Panc1 (cell line): ENCODE measurements around the gene PPARD. TPM values are rescaled to one million over a fixed set of nuclear protein-coding genes. Genes with fewer than 3 reads are reported as not detected.

Source experiments
- ATAC-seq: fragments of 200-7000 bp; cut with Tn5 transposase; 2 replicates; pipeline ENCODE4 v1.9.1; 2020; ENCODE audit warnings: mild to moderate bottlenecking, moderate library complexity
- BruUV-seq: library from RNA; stranded (reverse); fragments of 400-500 nt; replicated peaks from 2 replicates; lab custom pipeline; 2021; lab: Mats Ljungman, UMichigan
- CTCF ChIA-PET: fragments of 300-600 bp; sonication (Branson Sonifier 250); formaldehyde crosslinking; loops from one replicate; lab custom pipeline; 2022; ENCODE audit warnings: antibody characterized with exemption; lab: Charles Lee
- POLR2A ChIA-PET: fragments of 300-600 bp; sonication (Branson Sonifier 250); formaldehyde crosslinking; loops from one replicate; lab custom pipeline; 2022; ENCODE audit warnings: antibody characterized with exemption; lab: Charles Lee
- DNase-seq: peaks from one replicate; pipeline ENCODE4 v3.0.0-alpha.2; 2010; ENCODE audit warnings: low read depth, low spot score
- H3K27ac ChIP-seq: 2 replicates; pipeline ENCODE4 v1.5.1; 2011; ENCODE audit warnings: mild to moderate bottlenecking, low read length, inconsistent platforms
- H3K27me3 ChIP-seq: fragments of 200-500 bp; sonication (Bioruptor generic); 2 replicates; pipeline ENCODE4 v1.6.0; 2014; ENCODE audit warnings: low read length, inconsistent platforms; ENCODE audit not compliant: control insufficient read depth, insufficient read depth
- H3K36me3 ChIP-seq: fragments of 200-500 bp; sonication (Bioruptor generic); 2 replicates; pipeline ENCODE4 v1.5.1; 2014; ENCODE audit warnings: inconsistent platforms, mild to moderate bottlenecking, low read length, moderate library complexity; ENCODE audit not compliant: control insufficient read depth, insufficient read depth
- H3K4me1 ChIP-seq: 2 replicates; pipeline ENCODE4 v1.5.1; 2011; ENCODE audit warnings: inconsistent platforms, mild to moderate bottlenecking, low read length, moderate library complexity; ENCODE audit not compliant: control insufficient read depth, insufficient read depth
- H3K4me3 ChIP-seq, 2 experiments: 2 replicates each; pipeline ENCODE4 v1.5.1; 2011 to 2012; ENCODE audit warnings: low read depth in 2 of 2, low read length in 2 of 2, mild to moderate bottlenecking in 2 of 2, inconsistent platforms in 1 of 2, moderate library complexity in 1 of 2
- H3K9me3 ChIP-seq: fragments of 200-500 bp; sonication (Bioruptor generic); 2 replicates; pipeline ENCODE4 v1.5.1; 2014; ENCODE audit warnings: low read depth, mild to moderate bottlenecking, inconsistent platforms, low read length, moderate library complexity; ENCODE audit not compliant: control insufficient read depth, insufficient read depth
- CTCF ChIP-seq: fragments of 450-650 bp; IDR thresholded peaks from 2 replicates; pipeline ENCODE4 v1.5.1; 2017; ENCODE audit warnings: mild to moderate bottlenecking
- POLR2AphosphoS5 ChIP-seq: IDR thresholded peaks from 2 replicates; pipeline ENCODE4 v1.6.1; 2012; ENCODE audit warnings: mild to moderate bottlenecking, low read depth, low read length, moderate library complexity
- REST ChIP-seq, 2 experiments: IDR thresholded peaks; 2 replicates each; pipeline ENCODE4 v1.6.1; 2011 to 2012; ENCODE audit warnings: low read depth in 2 of 2, control low read depth in 1 of 2, low read length in 1 of 2, mild to moderate bottlenecking in 1 of 2, moderate library complexity in 1 of 2; ENCODE audit not compliant: insufficient read depth in 1 of 2
- SIN3A ChIP-seq: IDR thresholded peaks from 2 replicates; pipeline ENCODE4 v1.6.1; 2012; ENCODE audit warnings: low read depth, mild to moderate bottlenecking, low read length, moderate library complexity, borderline replicate concordance; ENCODE audit not compliant: insufficient read depth
- TCF7L2 ChIP-seq: IDR thresholded peaks from 2 replicates; pipeline ENCODE4 v1.6.1; 2011; ENCODE audit warnings: mild to moderate bottlenecking, low read depth, low read length, inconsistent platforms
- in situ Hi-C: cut with HindIII; loops from 2 replicates; pipeline ENCODE4 v1.10.0; 2016; ENCODE audit warnings: low sequenced_read_pairs, low pct_unique_long_range_greater_than_20kb
- intact Hi-C: fragments of 100-400 bp; cut with micrococcal nuclease; formaldehyde crosslinking; loops from one replicate; pipeline ENCODE4 v1.10.0; 2022; ENCODE audit not compliant: unreplicated experiment
- total RNA-seq: library from RNA; stranded (reverse); gene quantifications from one replicate; pipeline ENCODE4 v1.2.1, GENCODE V29; 2021; ENCODE audit not compliant: unreplicated experiment

Gene PPARD
- total RNA-seq, 1 experiment from 2014 or later, result 14.4 TPM

- ChIA-PET CTCF (no interaction called here), POLR2A (no interaction called here)
- Histone ChIP-seq H3K4me1 (no peaks in the 10 kb centered on the region), H3K4me3 (no peak overlapping the region), H3K27me3 (no peaks in the 10 kb centered on the region), H3K36me3 (no peaks in the 10 kb centered on the region), H3K9me3 (no peaks in the 10 kb centered on the region), H3K27ac (no peak overlapping the region)
- ATAC-seq, result no peak
- DNase-seq, result no peak
- in situ Hi-C loops (no loop called here), intact Hi-C loops (no loop called here)
- no peak for TF ChIP-seq CTCF
- TF ChIP-seq POLR2AphosphoS5, result no peak
- TF ChIP-seq SIN3A, result no peak
- TF ChIP-seq TCF7L2, result no peak
- no peak for TF ChIP-seq REST (IDR thresholded peaks at IDR 0.05; ENCODE audit: insufficient read depth in 1 of 2, low read depth in 2 of 2, low read length in 1 of 2)
- no TSS peak for BruUV-seq
These were observed 103.3 kb downstream of the PPARD start for GRCh38 chr6:35445691-35446090.

- H3K4me3 ChIP-seq, result no peak overlapping the region
- no peak for TF ChIP-seq REST (IDR thresholded peaks at IDR 0.05; ENCODE audit: insufficient read depth in 1 of 2, low read depth in 2 of 2, low read length in 1 of 2)
- ChIA-PET CTCF (interaction anchor here (0.6 to 2.0 kb wide), 4 partner anchors 106 to 444 kb away, joined by 4 to 34 read pairs (median 9); partner anchors contain the start of gene PPARD), POLR2A (interaction anchor here (0.6 kb wide), 1 partner anchor 94 kb away, joined by 21 read pairs; no protein-coding TSS in a partner anchor)
- H3K36me3 ChIP-seq, result no peaks in the 10 kb centered on the region
- DNase-seq (no peak), ATAC-seq (no peak)
- in situ Hi-C loops (no loop called here), intact Hi-C loops (no loop called here)
- H3K27ac ChIP-seq, result no peak overlapping the region
- H3K4me1 ChIP-seq, result peaks cover 12% of the 10 kb centered on the region
- no TSS peak for BruUV-seq
- H3K9me3 ChIP-seq, result no peaks in the 10 kb centered on the region
- no peaks in the 10 kb centered on the region for H3K27me3 ChIP-seq
These were observed 105.8 kb downstream of the PPARD start for GRCh38 chr6:35448191-35448590.
